ENCODE measurements around the gene XXYLT1.
"Not testable (repeated sequence)": the region's sequence is repeated elsewhere in the genome, so short reads cannot be mapped to it uniquely, and the experiment has no call there.

Gene XXYLT1, protein sequence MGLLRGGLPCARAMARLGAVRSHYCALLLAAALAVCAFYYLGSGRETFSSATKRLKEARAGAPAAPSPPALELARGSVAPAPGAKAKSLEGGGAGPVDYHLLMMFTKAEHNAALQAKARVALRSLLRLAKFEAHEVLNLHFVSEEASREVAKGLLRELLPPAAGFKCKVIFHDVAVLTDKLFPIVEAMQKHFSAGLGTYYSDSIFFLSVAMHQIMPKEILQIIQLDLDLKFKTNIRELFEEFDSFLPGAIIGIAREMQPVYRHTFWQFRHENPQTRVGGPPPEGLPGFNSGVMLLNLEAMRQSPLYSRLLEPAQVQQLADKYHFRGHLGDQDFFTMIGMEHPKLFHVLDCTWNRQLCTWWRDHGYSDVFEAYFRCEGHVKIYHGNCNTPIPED

DNA sequence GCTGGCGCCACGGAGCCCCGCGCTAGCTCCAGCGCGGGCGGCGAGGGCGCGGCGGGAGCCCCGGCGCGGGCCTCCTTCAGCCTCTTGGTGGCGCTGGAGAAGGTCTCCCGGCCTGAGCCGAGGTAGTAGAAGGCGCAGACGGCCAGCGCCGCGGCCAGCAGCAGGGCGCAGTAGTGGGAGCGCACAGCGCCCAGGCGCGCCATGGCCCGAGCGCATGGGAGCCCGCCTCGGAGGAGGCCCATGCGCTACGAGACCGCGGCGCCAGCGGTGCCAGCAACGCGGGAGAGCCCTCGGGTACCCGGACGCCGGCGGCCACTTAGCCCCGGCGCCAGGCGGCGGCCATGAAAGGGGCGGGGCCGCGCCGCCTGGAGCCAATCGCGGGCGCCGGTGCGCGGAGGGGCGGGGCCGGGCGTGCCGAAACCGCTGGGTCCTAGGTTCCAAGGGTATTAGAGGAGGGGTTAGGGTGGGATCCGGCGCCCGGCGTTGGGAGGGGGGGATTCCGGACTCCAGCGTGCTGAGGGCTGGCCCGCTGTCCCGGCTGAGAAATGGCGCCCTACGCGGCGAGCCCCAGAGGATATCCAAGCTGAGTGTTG is at the start of gene XXYLT1:
TSS of gene XXYLT1 (minus strand) at position 343 of the 593 bp plus-strand sequence. CDS start at position 242, 101 bp downstream.
- DNase-seq: peak; percentile 91

DNA sequence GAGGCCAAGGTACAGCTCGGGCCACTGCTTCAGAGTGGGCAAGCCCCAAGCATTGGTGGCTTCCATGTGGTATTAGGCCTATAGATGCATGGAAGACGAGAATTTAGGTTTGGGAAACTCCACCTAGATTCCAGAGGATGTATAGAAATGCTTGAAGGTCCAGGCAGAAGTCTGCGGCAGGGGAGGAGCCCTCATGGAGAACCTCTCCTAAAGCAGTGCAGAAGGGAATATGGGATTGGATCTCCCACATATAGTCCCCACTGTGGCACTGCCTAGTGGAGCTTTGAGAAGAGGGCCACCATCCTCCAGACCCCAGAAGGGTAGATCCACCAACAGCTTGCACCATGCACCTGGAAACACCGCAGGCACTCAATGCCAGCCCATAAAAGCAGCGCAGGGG is 48.1 kb upstream of the XXYLT1 start:
- DNase-seq: no peak

DNA sequence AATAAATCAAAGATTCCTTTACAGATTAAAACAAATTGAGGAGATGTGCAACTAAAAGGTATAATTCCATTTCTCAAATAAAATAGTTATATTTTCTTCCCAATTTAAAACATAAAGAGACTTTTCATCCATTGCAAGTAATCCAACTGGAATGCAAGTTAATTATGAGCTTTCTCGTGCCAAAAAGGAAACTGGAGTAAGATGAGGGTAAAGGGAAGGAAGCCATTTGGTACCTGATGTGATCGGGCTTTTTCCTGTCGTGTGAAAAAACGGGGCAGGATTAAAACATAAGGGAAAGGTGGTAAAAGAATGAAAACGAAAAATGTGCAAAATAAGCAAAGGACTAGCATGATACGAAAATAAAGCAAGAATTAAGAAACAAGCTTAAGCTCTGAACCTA is 41.8 kb upstream of the XXYLT1 start:
- DNase-seq: no peak

DNA sequence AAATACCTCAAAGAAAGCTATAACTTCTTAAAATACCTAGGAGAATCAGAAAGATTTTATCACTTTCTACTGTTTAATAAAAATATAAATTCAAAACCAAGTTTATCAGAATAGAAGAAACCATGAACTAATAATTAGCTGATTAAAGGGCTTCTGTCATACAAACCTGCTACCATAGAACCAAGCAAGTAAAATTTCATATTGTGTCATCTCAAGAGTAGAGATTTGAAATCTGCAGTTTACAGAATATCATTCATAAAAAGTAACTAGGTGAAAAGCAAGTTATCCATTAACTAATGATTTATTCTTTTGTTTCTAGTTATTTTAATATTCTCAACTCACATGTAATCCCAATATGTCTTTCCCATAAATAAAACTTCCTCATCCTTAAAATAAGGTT is 36.8 kb upstream of the XXYLT1 start:
- DNase-seq: no peak

DNA sequence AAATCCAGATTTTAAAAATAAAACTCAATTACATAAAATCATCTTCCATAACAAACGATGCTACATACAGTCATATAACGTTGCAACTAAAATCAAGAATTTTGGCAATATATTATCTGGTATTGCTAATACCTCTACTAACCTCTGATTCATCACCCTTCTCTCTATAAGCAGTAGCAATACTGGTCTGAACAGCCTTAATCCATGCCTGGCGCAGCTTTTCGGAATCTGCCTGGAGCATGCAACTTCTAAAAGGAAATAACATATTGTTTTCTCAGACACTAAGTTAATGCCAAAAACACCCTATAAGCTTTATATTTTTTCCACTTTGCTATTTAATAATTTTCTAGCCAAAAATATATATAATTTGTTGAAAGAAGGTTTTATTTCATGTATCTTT is 35.4 kb upstream of the XXYLT1 start:
- DNase-seq: no peak

DNA sequence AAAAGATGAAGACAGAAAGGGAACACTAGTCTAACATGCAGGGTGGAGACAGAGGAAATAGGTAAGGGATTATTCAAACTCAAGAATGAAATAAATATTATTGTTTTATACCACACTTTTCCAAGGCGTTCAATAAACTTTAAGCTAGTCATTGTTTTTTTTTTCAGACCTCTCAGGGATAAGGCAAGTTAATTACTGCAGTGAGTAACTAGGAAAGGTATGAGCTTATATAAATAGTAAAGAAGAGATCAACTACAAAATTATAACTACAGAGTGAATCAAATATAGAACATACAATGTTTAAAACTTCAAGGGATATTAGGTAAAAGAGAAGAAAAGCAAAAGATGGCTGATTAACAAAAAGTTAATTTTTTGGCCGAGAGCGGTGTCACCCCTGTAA is 31.5 kb upstream of the XXYLT1 start:
- no peak for DNase-seq

DNA sequence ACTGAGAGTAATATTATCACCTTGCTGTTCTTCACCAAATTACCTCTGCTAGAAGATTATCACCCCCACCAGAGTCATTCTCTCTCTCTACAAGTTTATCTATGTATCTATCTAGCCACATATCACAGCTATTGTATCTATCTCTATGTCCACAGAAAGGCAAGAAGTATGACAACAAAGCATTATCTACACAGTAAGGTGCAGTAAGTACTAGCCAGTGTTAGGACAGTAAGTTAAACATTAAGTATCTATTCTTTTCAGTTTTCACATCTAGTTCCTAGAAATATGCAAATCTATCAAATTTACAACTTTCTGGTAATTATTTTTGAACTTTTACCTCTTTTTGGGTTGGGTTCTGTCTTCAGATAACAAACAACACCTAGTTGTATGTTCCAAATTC is 26.5 kb upstream of the XXYLT1 start:
- DNase-seq: no peak

DNA sequence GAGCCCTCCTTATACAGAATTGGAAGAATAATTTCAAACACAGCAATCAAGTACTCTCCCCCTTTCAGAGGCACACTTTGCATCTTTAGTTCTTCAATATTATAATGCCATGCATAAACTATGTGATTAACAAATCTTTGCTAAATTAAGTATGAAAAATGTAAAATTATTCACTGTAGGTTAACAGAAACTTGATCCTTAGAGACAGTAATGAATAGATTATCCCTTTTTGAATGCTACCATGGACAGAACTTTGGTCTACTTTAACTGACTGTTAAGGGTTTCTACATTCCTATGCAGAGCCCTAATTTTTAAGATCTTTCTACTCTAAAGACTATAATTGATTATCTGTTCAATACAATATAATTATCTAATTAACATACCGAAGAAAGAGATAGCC is 25.7 kb upstream of the XXYLT1 start:
- no peak for DNase-seq

DNA sequence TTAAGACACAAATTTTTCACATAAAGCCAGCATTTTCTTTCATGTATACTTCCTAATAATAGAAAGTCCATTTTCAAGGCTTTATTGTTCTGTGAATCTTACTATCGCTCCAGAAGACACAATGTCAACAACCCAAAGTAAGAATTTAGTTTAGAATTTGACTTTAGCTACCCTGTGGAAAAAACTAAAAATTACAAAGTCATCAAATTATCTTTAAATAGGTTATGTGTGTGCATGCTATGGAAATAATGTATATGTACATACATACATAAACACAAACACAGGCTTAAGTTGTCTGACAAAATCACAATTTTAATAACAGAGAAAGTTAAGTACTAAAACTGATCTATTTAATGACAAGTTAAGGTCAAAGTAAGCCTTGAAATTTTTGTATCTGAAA is 20.2 kb upstream of the XXYLT1 start:
- DNase-seq: no peak

DNA sequence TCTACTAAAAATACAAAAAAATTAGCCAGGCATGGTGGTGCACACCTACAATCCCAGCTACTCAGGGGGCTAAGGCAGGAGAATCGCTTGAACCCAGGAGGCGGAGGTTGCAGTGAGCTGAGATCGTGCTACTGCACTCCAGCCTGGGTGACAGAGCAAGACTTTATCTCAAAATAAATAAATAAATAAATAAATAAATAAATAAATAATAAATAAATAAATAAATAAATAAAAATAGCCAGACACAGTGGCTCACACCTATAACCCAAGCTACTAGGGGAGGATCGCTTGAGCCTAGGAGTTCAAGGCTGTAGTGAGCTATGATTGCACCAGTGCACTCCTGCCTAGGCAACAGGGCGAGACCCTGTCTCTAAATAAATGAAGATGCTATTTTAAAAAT is 19.7 kb upstream of the XXYLT1 start:
- DNase-seq: not testable (repeated sequence)

DNA sequence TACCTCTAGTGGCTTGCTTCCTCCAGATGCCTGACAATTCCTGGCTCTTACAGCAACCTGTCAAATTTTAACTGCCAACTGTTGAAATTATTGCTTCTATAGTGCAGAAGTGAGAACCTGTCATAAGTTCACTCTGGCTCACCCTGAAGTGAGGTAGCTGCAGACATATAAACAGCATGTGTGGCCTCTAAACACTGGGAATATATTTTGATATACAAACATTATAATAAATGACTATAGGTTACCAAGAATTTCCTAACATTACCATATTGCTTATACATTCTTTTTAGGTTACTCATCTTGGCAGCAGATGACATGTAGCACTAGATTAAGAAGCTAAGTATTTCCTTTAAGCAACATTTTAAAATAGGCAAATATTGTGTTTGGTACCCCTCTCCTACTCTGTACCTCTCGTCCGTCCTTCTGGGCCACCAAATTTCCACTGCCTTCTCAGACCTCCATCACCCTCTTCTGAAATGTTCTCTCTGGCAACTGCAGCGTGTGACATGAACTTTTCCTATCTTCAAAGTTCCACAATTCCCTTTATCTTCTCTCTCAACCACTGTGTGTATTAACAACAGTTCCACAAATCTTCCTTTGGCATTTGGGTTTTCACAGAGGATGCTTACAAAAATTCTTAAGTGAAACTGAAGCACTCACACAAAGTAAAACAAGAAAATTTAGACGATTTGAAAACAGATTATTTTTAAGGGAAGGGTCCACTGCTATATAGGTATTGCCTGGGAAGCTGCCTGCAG is 15.3 kb upstream of the XXYLT1 start:
- no peak for DNase-seq

DNA sequence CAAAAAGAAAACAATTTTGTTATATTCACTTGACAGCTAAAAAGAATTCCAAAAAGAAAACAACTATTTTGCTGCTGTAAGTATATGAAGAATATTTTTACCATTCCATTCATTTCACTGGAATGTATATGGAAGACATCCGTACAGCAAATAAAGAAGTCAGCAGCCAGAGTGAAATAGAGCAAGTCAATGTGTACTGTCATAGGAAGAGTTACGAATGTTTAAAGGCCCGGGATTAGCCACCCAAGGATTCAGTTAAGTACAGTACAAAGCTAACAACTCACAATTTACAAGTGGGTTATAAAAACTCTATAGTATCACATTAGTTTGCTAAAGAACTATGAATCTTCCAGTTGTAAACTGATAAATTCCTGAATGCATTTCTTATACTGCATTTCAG is 14.4 kb upstream of the XXYLT1 start:
- DNase-seq: no peak

DNA sequence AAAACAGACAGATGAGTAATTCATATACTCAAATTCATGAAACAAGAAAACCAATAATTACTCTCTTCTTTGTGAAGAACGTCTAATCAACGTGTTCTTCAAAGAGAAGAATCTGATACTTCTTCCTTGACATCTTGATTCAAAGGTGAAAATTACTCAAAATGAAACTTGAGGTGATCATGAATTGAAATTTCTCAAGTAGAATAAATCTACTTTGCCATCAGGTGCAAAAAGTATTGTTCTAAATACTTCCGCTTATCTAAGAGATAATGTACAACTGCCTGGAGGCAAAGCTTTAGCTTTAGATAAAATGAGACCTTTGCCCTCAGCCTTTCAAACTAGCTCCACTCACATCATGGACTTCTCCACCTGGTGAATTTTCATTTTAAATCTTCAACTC is 13.9 kb upstream of the XXYLT1 start:
- no peak for DNase-seq

DNA sequence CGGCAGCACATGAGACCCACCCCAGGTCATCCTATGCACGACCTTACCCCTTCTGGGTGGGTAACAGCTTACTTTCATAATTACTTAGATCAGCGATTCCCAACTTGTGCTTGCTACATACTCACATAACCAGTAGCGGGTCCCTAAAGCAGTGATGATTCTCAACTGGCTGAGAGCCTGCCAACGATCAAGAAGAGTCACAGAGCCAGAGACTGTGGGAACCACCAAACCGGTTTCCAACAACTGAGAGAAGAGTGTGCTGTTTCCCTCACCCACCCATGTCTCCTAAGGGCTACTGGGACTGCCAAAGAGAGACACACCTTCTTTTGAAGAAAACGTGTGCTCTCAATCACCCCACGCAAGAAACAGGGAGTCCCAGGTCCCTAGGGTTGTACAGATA is 12.0 kb upstream of the XXYLT1 start:
- DNase-seq: no peak

DNA sequence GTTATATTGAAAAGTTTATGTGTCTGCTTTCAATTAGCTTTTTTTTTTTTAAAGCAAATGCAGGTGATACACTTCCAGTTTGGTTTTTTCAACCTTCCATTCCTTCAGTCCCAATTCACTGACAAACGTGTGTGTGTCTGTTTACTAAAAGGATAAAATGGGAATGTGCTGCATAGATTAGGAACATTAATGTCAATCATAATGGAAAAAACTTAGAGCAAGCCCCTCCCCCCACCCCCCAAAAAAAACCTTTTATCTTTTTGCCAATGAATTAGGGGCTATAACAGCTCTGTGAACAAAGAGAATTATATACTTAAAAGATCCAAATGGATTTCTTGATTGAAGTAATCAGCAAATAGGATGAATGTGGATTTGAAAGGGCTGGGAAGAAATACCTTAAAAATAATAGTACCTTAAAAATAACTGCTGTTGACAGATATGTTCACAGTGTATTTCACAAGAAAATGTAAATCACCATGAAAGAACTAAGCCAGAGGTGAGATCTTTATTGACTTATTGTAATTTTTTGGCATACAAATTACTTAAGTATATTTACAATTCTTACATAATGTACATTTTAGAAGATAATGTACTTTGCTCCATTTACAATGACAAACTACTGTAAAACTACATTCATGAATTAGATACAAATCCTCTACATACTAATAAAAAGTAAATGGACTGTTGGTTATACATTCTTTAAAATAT is 3.5 kb upstream of the XXYLT1 start:
- DNase-seq: no peak

DNA sequence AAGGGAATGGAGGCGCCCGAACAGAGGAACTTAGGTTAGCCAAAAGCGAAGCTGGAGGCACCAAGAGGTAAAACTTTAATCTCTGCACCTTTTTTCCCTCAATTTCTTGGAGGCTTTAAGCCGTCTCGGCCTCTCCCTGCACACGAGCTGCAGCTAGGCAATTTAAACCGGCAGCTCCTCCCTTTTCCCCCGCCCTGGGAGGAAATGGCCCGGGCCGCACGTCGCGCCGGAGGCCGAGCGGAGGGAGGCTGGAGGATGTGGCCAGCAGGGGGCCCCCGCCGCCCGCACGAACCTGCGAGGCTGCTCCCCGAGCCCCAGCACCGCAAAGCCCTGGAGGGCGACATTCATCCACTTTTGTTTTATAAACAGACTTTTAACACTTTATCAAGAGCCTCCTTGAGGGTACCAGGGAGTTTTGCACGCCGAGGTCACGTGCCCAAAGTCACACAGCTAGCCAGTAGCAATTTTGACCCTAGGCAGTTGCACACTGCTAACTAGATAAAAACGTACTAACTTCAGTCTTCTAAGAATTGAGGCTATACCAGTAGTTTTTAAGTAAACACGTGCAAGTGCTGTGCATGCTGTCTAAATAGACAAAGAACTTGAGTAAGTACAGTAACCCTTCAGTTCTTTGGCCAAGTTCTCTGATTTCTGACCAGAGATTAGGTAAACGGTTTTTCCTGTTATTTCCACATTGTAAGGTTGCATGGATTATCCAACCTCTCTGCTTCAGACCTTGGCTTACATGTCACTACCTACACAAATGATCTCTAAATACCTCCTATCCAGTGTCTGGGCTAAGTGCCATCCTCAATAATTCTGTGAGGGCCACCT is 668 bp upstream of the XXYLT1 start:
- DNase-seq: peak; percentile 88

DNA sequence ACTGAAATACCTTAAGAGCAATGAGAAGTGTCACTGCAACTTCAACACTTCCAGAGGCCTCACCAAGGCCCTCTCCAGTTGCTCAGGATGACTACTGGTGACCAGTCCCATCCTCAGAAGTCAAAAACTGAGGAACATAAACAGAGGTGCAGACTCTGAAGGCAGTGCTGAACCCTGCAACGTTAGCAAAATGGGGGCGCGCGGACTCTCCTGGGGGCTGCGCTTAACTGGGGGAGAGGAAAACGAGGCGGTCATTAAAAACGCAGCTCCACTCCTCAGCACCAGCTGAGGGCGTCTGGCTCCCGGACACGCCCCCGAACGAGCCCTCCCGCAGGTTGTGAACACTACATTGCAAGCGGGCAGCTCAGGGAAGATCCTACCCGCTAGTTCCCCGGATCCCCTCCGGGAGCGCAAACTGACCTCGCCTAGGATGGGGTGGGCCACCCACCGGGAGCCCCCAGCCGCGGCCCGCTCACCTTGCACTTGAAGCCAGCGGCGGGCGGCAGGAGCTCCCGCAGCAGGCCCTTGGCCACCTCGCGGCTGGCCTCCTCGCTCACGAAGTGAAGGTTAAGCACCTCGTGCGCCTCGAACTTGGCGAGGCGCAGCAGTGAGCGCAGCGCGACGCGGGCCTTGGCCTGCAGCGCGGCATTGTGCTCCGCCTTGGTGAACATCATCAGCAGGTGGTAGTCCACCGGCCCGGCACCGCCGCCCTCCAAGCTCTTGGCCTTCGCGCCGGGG is 711 bp downstream of the XXYLT1 start:
- peak; percentile 31 for DNase-seq

DNA sequence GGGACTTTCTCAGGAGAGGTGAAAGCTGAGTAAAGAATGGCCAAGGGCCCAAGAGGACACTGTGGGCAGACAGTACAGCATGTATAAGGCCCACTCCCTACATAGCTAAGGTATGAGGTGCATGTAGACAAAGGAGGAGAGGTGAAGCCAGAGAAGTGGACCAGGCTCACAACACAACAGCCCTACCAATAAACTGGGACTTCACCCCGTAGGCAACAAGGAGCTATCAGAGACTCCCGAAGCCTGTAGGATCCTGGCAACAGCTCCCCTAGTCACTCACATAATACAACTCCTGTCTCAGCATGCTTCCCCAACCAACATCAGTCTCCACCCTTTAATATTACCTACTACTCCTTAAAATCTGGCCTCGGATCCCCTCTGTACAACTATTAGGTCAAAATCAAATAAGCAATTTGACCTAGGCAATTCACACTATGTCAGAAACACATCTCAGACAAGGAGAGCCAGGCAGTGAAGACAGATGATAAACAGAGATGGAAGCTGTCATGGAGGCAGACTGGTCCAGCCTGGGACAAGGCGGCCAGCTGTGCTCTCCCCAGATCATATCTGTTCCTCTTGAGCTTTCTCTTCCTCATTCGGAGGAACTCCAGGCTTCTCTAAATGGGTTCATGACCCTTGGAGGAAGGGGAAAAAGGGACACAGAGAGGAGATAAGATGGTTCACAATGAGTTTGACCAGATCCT is 1.4 kb downstream of the XXYLT1 start:
- DNase-seq: no peak

DNA sequence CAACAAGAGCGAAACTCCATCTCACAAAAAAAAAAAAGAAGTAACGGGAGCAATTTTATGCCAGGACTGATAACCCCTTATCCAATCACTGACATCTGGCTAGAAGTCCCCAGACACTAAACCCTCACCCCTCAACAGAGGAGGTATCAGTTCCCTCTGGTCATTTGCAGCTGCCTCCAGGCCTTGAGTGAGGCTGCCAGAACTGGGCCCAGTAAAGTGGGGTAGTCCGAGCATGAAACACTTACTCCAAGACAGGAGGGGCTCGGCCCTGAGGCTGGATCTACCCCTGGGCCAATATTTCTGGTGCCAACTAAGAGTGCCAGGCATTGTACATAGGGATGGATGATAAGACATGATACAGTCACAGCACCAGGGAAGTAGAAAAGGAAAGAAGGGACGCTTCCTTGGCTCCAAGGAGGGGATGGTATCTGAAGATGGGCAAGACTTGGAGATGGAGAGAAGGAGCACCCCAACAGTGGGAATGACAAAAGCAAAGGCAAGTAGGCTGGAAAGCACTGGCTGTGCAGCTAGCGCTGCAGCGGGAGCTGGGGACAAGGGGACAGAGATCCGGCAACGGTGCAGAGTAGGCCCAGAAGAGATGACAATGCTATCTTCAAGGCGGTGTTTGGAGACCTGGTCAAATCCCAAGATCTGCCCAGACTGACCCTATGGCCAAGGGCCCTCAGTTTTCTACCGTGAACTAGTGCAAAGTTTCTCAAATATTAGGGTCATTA is 2.2 kb downstream of the XXYLT1 start:
- no peak for DNase-seq

DNA sequence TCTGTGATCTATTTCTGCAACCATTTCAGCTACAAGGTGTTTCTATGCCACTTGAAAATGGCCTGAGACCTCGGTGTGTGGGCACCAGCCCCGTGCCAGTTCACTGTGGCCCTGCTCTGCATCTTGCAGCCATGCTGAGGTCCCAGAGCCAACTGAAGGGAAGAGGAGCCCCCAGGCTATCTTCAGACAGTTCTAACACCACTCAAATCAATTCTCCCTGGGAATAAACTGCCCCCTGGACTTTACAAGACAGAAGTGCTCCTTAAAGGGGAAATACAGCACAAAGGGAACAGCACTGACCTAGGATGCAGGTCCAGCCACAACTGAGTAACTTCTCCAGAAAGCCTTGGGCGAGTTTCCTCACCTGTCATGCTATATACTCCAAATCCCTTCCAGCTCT is 3.9 kb downstream of the XXYLT1 start:
- DNase-seq: no peak
